ENCODE results near the gene EGR1.

DNA sequence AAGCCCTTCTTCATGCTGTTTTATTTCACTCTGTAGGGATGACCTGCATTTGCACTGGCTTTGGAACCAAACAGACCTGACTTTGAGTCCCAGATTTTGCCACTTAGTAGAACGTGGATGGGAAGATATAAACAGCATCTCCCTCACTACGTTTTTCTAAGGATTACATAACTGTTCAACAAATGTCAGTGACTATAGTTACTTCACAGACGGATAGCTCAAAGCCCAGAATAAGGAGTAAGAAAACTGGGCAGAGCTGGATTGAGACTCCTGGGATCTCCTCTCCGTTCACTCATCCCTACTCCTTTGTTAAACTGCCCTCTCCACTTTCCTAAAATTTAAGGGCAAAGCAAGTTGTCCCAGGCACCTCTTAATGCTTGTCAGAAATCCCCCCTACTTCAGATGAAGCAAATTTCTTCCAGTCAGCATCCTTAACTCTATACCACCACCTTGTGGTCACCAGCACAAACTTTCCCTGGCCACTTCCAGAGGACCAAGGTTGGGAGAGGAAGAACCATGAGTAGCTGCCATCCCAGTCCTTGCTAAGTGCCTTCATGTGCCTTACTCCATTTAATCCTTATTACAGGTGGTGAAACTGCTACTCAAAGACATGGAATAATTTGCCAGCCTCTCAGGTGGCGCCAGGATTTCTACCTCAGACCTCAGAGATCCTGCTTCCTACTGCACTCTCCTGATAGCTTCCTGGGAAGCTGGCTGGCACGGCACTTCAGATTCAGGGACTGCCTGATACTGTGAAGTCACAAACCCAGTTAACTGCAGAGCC is 38.4 kb downstream of the EGR1 start:
- TF ChIP-seq, protein P1, sequence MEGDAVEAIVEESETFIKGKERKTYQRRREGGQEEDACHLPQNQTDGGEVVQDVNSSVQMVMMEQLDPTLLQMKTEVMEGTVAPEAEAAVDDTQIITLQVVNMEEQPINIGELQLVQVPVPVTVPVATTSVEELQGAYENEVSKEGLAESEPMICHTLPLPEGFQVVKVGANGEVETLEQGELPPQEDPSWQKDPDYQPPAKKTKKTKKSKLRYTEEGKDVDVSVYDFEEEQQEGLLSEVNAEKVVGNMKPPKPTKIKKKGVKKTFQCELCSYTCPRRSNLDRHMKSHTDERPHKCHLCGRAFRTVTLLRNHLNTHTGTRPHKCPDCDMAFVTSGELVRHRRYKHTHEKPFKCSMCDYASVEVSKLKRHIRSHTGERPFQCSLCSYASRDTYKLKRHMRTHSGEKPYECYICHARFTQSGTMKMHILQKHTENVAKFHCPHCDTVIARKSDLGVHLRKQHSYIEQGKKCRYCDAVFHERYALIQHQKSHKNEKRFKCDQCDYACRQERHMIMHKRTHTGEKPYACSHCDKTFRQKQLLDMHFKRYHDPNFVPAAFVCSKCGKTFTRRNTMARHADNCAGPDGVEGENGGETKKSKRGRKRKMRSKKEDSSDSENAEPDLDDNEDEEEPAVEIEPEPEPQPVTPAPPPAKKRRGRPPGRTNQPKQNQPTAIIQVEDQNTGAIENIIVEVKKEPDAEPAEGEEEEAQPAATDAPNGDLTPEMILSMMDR (IDR thresholded peaks at IDR 0.05) = peak; percentile 61 to 79 (median 72)
- no peak for TF ChIP-seq POLR2A (IDR thresholded peaks at IDR 0.05)
